RCC 7860 (cell line): Measurements from ENCODE around the gene GLP1R.

Experiments used
- DNase-seq: peaks from one replicate; pipeline ENCODE4 v3.0.0-alpha.2; 2015; ENCODE audit warnings: low spot score
- FAIRE-seq: peaks from 2 replicates; lab custom pipeline; 2012; peaks lifted over from hg19 to GRCh38; lab: Jason Lieb, UNC

GLP1R gene

DNA sequence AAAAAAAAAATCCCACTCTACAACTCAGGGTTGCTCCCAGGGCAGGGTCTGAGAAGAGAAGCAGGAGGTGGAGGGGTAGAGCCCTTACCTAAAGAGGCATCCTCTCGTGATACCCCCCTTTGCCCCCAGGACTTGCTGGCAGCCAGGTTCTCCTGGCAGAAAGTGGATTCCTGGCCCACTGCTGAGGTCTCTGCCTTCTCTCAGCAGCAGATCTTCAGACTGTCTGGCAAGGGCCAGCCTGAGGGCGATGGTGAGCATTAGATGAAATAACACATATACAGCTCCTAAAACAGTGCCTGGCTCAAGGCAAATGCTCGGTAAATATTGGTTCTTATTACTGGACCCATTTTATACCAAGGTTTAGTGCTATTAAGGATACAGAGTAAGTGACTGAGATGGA lies 4.8 kb upstream of the GLP1R start:
- DNase-seq, result no peak
- no peak for FAIRE-seq

- FAIRE-seq (no peak), DNase-seq (no peak)
Measured at GRCh38 chr6:39044181-39044580, 4.4 kb upstream of the GLP1R start.

GRCh38 chr6:39047434-39048327 lies 900 bp upstream of the GLP1R start:
- DNase-seq (no peak), FAIRE-seq (no peak)

DNA sequence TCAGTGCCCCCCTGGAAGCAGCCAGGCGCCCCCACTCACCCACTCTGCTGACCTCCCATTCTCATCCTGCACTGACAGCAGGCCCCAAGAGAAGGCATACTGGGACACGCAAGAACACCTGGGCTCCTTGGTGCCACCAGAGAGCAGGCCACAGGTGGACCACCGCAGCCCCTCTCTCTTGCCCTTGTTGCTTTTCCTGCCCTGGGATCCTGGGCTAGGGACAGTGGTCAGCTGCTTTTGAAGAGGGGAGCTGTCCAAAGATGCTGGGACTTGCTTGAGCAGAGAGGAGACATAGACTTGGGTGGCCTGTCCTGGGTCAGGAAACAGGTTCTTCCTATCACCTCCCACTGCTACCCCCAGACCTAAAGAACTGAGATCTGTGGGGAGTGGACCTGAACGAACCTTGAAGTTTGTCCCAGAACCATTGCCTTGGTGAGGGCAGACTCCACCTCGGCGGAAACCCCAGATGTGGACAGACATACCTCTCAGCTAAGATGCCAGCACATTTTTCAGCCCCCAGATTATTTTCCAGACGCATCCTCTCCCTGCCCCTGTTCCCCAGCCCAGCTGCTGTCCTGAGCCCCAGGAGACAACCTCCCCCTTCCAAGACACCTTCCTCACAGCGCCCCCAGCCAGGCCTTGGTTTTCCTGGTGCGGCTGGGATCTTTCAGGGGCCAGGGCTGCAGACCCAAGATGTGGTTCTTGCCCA lies 1.1 kb downstream of the GLP1R start:
- no peak for FAIRE-seq
- no peak for DNase-seq

GRCh38 chr6:39050453-39051112 lies 2.0 kb downstream of the GLP1R start:
- DNase-seq (no peak), FAIRE-seq (no peak)

DNA sequence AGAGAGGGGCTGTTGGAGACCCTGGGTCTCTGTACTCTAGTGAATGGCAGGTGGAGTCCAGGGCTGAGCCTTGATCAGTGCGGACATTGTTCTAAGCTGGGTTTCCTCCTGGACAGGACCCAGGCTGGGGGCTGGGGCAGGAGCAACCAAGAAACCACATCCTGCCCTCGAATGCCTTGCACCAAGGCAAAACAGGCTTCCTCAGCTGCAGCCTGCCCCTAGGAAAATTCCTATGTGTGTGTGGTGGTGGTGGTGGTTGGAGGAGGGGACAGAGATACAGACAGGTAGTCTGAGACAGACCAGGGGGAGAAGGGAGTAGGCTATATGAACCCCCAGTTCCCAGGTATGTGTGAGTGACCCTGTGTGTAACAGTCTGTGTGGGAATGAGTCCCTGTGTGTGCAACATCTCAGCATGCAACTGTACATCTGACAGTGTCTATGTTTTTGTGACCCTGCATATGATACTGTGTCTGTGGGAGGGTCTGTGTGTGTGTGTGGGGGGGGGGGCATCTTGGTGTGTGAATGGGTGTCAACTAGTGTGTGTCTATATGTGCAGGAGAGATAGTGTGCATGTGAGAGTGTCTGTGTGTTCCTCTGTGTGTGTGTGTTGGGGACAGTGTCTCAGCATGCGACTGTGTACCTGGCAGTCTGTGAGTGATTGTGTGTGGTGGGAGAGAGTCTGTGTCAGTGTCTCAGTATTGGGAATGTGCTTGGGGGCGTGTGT lies 3.0 kb downstream of the GLP1R start:
- FAIRE-seq, result no peak

DNA sequence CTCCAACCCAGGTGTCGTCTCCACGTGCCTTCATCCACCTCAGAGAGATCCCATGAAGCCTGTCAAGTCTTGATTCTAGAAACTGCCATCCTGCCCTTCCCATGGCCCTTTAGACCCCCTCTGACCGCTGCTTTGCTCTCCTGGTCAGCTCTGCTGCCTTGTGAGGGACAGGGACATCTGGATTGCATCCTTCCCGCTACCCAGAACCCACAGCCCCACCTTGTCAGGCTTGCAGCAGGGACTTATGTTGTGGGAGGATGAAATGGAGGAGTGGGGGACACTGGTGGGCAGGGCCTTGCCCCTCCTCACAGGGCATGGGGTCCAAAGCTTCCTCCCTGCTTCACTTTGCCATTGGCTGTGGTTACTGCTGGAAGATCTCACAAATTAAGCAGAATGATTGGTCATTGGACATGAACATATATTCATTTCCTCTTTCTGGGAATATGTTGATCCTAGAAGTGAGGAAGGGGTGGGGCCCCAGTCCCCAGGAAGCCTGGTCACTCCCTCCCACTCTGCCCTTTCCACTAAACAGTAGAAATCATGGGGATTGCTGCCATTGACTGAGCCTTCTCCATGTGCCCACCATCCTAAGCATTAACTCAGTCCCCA lies 4.5 kb downstream of the GLP1R start:
- FAIRE-seq (no peak), DNase-seq (no peak)

More for the DNA sequence above, 3.0 kb downstream of the GLP1R start:
- no peak for DNase-seq

- FAIRE-seq (no peak), DNase-seq (no peak)
Measured at GRCh38 chr6:39053854-39054576, 5.4 kb downstream of the GLP1R start.

DNA sequence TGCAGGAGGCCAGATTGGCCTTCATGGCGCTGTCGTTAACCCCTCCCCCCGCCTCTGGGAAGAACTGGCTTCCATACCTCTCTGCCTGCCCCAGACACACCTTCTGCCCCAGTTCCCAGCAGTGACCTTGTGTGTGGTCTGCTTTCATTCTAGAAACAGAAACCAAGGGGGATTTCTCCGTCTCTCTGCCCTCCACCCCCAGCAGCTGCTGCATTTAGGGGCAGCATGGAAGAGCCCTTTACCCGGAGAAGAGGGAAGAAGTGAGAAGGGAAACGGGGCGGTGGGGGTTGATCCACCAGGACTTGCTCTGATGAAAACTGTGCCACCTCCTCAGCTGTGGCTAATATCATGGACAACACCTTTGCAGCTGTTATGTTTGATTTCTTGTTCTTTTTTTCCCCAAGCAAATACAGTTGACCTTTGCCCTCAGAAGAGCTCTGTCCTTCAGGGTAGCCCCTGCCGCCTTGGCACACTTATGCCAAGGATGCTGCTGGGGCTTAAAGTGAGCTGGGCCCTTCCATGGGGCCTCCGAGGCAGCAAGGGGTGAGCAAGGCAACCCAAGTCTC lies 6.1 kb downstream of the GLP1R start:
- DNase-seq, result no peak
- no peak for FAIRE-seq

- FAIRE-seq (no peak), DNase-seq (no peak)
Measured at GRCh38 chr6:39055661-39056060, 7.1 kb downstream of the GLP1R start.

- FAIRE-seq (no peak), DNase-seq (no peak)
Measured at GRCh38 chr6:39056191-39056590, 7.6 kb downstream of the GLP1R start.

DNA sequence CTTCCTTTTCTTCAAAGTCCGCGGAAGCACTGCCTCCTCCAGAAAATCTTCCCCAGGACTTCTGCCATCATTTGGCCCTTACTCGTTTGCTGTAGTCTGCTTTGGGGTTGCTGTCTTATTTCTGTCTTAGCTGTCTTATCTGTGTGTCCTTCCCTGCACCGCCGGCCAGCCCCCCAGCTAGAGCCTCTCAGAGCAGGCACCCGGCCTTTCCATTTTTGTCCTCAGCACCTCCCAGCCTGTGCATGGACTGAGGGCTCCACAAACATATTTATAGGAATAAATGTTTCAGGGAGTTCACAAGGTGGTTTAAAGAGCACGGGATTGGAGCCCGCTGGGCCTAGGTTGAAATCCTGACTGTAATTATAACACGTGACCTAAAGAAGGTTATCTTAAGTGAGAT lies 8.1 kb downstream of the GLP1R start:
- DNase-seq (no peak), FAIRE-seq (no peak)

DNA sequence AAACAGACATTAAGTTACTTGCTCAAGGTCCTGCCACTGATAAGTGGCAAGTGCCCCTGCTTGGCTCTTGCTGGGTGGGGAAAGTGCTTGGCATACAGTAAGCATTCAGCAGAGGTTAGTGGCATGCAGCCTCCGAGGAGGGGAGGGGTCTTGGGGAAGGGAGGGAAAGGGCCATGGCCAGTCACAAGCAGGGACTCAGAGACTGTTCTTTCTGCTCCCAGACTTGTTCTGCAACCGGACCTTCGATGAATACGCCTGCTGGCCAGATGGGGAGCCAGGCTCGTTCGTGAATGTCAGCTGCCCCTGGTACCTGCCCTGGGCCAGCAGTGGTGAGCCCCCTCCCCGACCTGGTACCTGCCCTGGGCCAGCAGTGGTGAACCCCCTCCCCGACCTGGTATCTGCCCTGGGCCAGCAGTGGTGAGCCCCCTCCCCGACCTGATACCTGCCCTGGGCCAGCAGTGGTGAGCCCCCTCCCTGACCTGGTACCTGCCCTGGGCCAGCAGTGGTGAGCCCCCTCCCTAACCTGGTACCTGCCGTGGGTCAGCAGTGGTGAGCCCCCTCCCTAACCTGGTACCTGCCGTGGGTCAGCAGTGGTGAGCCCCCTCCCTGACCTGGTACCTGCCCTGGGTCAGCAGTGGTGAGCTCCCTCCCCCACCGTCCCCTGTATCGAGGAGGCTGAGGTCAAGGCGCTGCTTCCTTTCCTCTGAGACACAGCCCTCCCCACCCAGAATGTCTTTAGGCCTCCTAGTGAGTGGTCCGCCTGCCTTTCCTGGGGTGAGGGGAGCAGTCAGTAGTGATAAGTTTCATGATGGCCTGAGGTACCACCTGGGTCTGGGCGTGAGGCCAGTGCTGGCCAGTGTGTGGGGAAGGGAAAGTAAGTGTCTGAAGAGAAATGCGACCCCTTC lies 8.9 kb downstream of the GLP1R start:
- FAIRE-seq, result no peak
- no peak for DNase-seq

- FAIRE-seq (no peak), DNase-seq (no peak)
Measured at GRCh38 chr6:39058471-39059147, 10.0 kb downstream of the GLP1R start.

DNA sequence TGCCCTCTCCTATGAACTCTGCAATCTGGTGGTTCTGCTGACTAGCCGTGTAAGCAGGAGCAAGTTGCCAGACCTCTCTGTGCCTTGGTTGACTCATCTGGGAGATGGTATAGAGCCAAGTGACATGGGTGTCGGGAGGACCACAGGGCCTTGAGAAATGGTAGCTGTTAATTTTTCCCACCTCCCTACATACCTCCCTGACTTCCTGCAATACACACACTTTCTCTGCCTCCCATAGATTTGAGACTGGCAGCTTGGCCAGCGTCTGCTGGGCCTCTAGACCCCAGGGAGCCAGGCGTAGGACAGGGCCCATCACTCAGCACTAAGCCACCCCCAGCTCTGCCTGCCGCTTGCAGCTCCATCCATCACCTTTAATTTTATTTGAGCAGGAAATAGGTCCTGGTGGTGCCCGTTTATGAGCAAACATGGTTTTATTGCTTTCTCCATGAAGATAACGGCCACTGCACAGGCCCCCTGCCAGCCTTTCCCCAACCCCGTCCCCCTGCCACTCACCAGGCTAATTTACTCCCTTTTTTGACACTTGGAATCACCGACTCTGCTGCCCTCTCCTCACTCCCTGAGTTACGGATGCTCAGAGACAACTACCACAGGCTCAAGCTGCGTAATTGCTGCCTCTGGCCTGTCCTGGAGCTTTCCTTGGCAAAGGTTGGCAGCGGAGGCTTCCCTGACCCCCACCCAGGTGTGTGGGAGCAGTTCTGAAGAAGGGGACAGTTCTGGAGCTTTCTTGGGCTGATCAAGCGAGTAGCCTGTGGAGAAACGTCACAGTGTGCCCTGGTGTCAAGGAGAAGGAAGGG lies 11.1 kb downstream of the GLP1R start:
- FAIRE-seq (no peak), DNase-seq (no peak)

- FAIRE-seq, result no peak
- no peak for DNase-seq
Measured at GRCh38 chr6:39060467-39061160, 12.0 kb downstream of the GLP1R start.

DNA sequence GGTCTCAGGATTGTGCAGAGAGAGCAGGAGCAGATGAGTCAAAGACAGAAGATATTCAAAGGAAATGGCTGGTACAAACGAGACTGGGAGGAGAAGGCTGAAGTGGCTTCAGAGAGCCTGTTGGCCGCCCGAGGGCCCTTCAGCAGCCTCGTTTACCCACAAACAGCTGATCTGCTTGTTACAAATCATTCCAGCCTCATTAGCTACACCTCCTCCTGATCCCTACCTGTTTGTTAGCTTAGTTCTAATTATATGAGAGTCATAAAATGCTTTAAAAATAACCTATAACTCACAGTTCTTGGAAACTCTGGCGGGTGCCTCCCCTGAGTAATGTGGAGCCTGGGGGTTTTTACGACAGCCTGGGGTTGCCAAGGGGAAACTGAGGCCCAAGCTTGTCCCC lies 12.6 kb downstream of the GLP1R start:
- no peak for FAIRE-seq
- no peak for DNase-seq
